SK-N-SH (cell line): ENCODE measurements around the gene CD81. TPM values are rescaled to one million over a fixed set of nuclear protein-coding genes. Genes with fewer than 3 reads are reported as not detected.

Source experiments
- CTCF ChIA-PET: fragments of 300-600, 350-600 bp; formaldehyde crosslinking; extraction: SDS; loops from one replicate; lab custom pipeline; 2021; lab: Yijun Ruan, JAX
- POLR2A ChIA-PET: fragments of 350-600 bp; sonication (Branson Sonifier 250); formaldehyde crosslinking; extraction: SDS; loops from one replicate; lab custom pipeline; 2020; ENCODE audit warnings: antibody characterized with exemption, inconsistent platforms; lab: Yijun Ruan, JAX
- DNase-seq: peaks from one replicate; pipeline ENCODE4 v3.0.0; 2012
- H2AFZ ChIP-seq: fragments of 200-600 bp; sonication (generic); 2 replicates; pipeline ENCODE4 v1.8.1; 2016; ENCODE audit warnings: antibody characterized with exemption, mild to moderate bottlenecking, low read depth
- H3F3A ChIP-seq: fragments of 200-600 bp; sonication (generic); replicated peaks from 2 replicates; pipeline ENCODE3; 2016; ENCODE audit warnings: antibody characterized with exemption, mild to moderate bottlenecking; ENCODE audit not compliant: insufficient read depth
- H3K27ac ChIP-seq, 2 experiments: fragments of 200-500 bp in 1 of 2; fragments of 200-600 bp in 1 of 2; sonication (Bioruptor generic) in 1 of 2; sonication (generic), shearing (Covaris generic) in 1 of 2; 2 replicates each; pipeline versions ENCODE4 v1.5.1 to v1.6.1; 2014 to 2016; ENCODE audit warnings: low read depth in 2 of 2, inconsistent platforms in 1 of 2, low read length in 1 of 2, mild to moderate bottlenecking in 1 of 2, mixed read lengths in 1 of 2
- H3K27me3 ChIP-seq: fragments of 200-600 bp; sonication (generic), shearing (Covaris generic); 2 replicates; pipeline ENCODE4 v1.6.1; 2016; ENCODE audit warnings: mixed run types; ENCODE audit not compliant: insufficient read depth
- H3K36me3 ChIP-seq, 2 experiments: fragments of 200-500 bp in 1 of 2; fragments of 200-600 bp in 1 of 2; sonication (Bioruptor generic) in 1 of 2; sonication (generic) in 1 of 2; replicated peaks in 1 of 2; 2 replicates each; pipeline versions ENCODE3 to v1.5.1; 2014 to 2016; ENCODE audit warnings: low read length in 1 of 2, mild to moderate bottlenecking in 1 of 2; ENCODE audit not compliant: insufficient read depth in 2 of 2, control insufficient read depth in 1 of 2
- H3K4me1 ChIP-seq, 2 experiments: fragments of 200-500 bp in 1 of 2; fragments of 200-600 bp in 1 of 2; sonication (Bioruptor generic) in 1 of 2; sonication (generic), shearing (Covaris generic) in 1 of 2; 2 replicates each; pipeline versions ENCODE4 v1.5.1 to v1.6.1; 2014 to 2016; ENCODE audit warnings: low read depth in 1 of 2, low read length in 1 of 2, mixed run types in 1 of 2; ENCODE audit not compliant: insufficient read depth in 2 of 2, control insufficient read depth in 1 of 2
- H3K4me2 ChIP-seq: fragments of 200-600 bp; sonication (generic), shearing (Covaris generic); 2 replicates; pipeline ENCODE4 v1.6.1; 2017; ENCODE audit warnings: mixed run types
- H3K4me3 ChIP-seq, 2 experiments: fragments of 200-500 bp in 1 of 2; fragments of 200-600 bp in 1 of 2; sonication (Bioruptor generic) in 1 of 2; sonication (generic), shearing (Covaris generic) in 1 of 2; 2 replicates each; pipeline versions ENCODE4 v1.5.1 to v1.8.1; 2014 to 2016; ENCODE audit warnings: low read depth in 2 of 2, inconsistent platforms in 1 of 2, low read length in 1 of 2, mild to moderate bottlenecking in 1 of 2, mixed read lengths in 1 of 2, moderate library complexity in 1 of 2
- H3K79me2 ChIP-seq: fragments of 200-600 bp; sonication (generic); 2 replicates; pipeline ENCODE4 v1.8.1; 2017; ENCODE audit warnings: mild to moderate bottlenecking; ENCODE audit not compliant: insufficient read depth
- H3K9ac ChIP-seq: fragments of 200-600 bp; sonication (generic); 2 replicates; pipeline ENCODE4 v1.6.1; 2017; ENCODE audit warnings: mixed run types
- H3K9me2 ChIP-seq: fragments of 200-600 bp; sonication (generic); 2 replicates; pipeline ENCODE4 v1.6.1; 2017; ENCODE audit warnings: mixed run types
- H3K9me3 ChIP-seq: fragments of 200-600 bp; sonication (generic); 2 replicates; pipeline ENCODE4 v1.6.1; 2017; ENCODE audit warnings: mixed run types, mild to moderate bottlenecking, moderate library complexity
- H4K20me1 ChIP-seq: fragments of 200-600 bp; sonication (generic); 2 replicates; pipeline ENCODE4 v1.6.1; 2017; ENCODE audit warnings: mild to moderate bottlenecking, mixed run types; ENCODE audit not compliant: insufficient read depth
- CHD2 ChIP-seq: fragments of 150-350 bp; IDR thresholded peaks from 2 replicates; pipeline ENCODE4 v1.6.1; 2018; ENCODE audit warnings: low read length; ENCODE audit not compliant: partially characterized antibody
- EP300 ChIP-seq, 2 experiments: IDR thresholded peaks; 2 replicates each; pipeline versions ENCODE4 v1.4.0 to v1.6.1; 2012; ENCODE audit warnings: borderline replicate concordance in 1 of 2, low read depth in 1 of 2, low read length in 1 of 2
- FOXJ3 ChIP-seq: sonication (generic); formaldehyde crosslinking; IDR thresholded peaks from 2 replicates; pipeline ENCODE4 v1.5.1; 2020; ENCODE audit warnings: mild to moderate bottlenecking, missing genetic modification reagents
- FOXM1 ChIP-seq: IDR thresholded peaks from 2 replicates; pipeline ENCODE4 v1.4.0; 2012; ENCODE audit warnings: low read depth, mild to moderate bottlenecking
- GABPA ChIP-seq: IDR thresholded peaks from 2 replicates; pipeline ENCODE4 v1.4.0; 2012; ENCODE audit warnings: low read depth, mild to moderate bottlenecking
- JUND ChIP-seq: IDR thresholded peaks from 2 replicates; pipeline ENCODE4 v1.4.0; 2012
- NRF1 ChIP-seq: IDR thresholded peaks from 2 replicates; pipeline ENCODE4 v1.6.1; 2012; ENCODE audit warnings: low read depth, mild to moderate bottlenecking, low read length
- POLR2AphosphoS5 ChIP-seq: IDR thresholded peaks from 2 replicates; pipeline ENCODE4 v1.6.1; 2012; ENCODE audit warnings: low read depth, low read length
- RAD21 ChIP-seq: IDR thresholded peaks from 2 replicates; pipeline ENCODE4 v1.6.1; 2012; ENCODE audit warnings: mild to moderate bottlenecking, low read length
- RXRA ChIP-seq: IDR thresholded peaks from 2 replicates; pipeline ENCODE4 v1.4.0; 2012; ENCODE audit warnings: low read depth, mild to moderate bottlenecking, borderline replicate concordance
- SIN3A ChIP-seq: IDR thresholded peaks from 2 replicates; pipeline ENCODE4 v1.6.1; 2012; ENCODE audit warnings: low read depth, mild to moderate bottlenecking, low read length, moderate library complexity, borderline replicate concordance
- SMC3 ChIP-seq: IDR thresholded peaks from 2 replicates; pipeline ENCODE4 v1.6.1; 2012; ENCODE audit warnings: low read depth, low read length, improper control_type of control experiment
- TAF1 ChIP-seq: IDR thresholded peaks from 2 replicates; pipeline ENCODE4 v1.6.1; 2012; ENCODE audit warnings: low read depth, mild to moderate bottlenecking, low read length, moderate library complexity, borderline replicate concordance
- TEAD4 ChIP-seq: IDR thresholded peaks from 2 replicates; pipeline ENCODE4 v1.4.0; 2012; ENCODE audit warnings: mild to moderate bottlenecking, borderline replicate concordance; ENCODE audit not compliant: insufficient read depth
- WGBS: methylation state at CpG from one replicate; pipeline ENCODE4 v1.1.6; 2017; ENCODE audit warnings: low lambda C conversion rate; 5-methylcytosine and 5-hydroxymethylcytosine counted together
- polyA plus RNA-seq, 3 experiments: library from polyadenylated mRNA; depleted of rRNA; stranded (reverse); fragments of >200 nt; gene quantifications; 2 replicates each; pipeline ENCODE4 v1.2.3, GENCODE V29; 2012
- TF ChIP-seq, protein P1 (sequence below): fragments of 150-350 bp; IDR thresholded peaks from 2 replicates; pipeline ENCODE4 v1.6.1; 2016; ENCODE audit warnings: mild to moderate bottlenecking, low read depth, low read length
- TF ChIP-seq, protein P2 (sequence below): IDR thresholded peaks from 2 replicates; pipeline ENCODE4 v1.6.1; 2012; ENCODE audit warnings: mild to moderate bottlenecking, low read depth, low read length, moderate library complexity

CD81 gene
- polyA plus RNA-seq, 1 of the 3 experiments (the other 2 are of a cell fraction), result 517 TPM

DNA sequence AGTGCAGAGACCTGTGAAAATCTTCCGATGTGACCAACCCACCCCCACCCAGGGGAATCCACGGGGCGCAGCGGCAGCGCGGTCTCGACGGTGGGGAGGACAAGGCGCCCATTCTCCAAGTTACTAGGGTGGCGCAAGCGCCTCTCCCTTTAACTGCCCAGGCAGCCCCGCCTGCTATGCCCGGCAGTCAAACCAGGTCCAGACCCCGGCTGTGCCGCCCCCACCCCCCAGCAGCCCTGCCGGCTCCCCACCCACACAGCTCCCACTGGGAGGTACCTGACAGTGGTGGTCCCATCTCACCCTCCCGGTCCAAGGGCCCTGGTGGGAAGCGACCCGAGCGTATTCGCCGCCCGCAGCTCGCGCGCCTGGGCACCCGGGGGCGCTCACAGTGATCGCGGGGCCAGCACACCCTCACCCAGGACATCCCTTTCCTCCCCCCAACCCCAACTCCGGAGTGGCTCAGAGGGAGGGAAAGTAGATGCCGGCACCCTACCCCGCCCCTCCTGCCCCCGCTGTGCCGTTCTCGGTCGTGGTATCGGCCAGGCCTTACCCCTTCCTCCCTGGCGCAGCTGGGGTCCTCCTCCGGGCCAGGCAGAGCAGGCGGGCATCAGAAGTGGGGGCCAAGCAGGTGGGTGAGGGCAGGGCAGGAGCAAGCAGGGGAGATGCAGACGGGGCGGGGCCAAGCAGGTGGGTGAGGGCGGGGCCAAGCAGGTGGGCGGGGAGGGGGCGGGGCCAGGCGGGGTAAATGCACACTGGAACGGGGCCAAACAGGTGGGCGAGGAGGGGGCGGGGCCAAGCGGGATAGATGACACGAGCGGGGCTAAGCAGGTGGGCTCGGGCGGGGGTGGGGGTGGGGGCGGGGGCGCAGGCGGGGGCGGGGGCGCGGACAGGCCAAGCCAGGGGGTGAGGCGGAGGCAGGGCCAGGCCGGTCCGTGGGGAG is 67.0 kb downstream of the CD81 start, which contains the start of gene TRPM5:
TRPM5 (minus strand) TSS at position 634 of the 940 bp plus-strand sequence. CDS start 21,478 bp downstream, outside the sequence.
- Histone ChIP-seq H3K27me3 (no peaks in the 10 kb centered on the region; the same call in 1 of the 2 replicates), H2AFZ (no peak within 1 kb of the TSS)
- CTCF ChIA-PET, result interaction anchor here (1.0 to 4.4 kb wide), 11 partner anchors 8 to 448 kb away, joined by 3 to 43 read pairs (median 4); no protein-coding TSS in a partner anchor

DNA sequence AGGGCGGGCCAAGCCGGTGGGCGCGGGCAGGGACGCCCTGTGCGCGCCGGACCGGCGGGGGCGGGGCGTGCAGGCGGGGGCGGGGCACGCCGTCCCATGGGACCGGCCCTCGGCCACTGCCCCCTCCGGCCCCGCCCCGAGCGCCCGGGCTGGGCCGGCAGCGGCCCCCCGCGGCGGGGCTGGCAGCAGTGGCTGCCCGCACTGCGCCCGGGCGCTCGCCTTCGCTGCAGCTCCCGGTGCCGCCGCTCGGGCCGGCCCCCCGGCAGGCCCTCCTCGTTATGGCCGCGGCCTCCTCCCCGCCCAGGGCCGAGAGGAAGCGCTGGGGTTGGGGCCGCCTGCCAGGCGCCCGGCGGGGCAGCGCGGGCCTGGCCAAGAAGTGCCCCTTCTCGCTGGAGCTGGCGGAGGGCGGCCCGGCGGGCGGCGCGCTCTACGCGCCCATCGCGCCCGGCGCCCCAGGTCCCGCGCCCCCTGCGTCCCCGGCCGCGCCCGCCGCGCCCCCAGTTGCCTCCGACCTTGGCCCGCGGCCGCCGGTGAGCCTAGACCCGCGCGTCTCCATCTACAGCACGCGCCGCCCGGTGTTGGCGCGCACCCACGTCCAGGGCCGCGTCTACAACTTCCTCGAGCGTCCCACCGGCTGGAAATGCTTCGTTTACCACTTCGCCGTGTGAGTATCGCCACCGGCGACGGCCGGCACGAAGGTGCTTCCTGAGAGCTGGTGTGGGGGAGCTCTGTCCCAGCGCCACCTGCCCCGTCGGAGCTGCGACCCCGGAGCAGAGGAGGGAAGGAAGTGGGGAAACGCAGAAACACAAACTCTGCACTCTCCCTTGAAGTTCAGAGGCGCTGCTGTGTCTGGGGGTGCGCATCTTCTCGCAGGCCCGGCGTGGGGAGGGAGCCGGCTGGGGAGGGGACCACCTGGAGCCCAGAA is 68.0 kb downstream of the CD81 start, which contains the start of gene KCNQ1:
KCNQ1 (plus strand) TSS at position 188 of the 925 bp plus-strand sequence; CDS start at position 279, 91 bp downstream.
- 20% methylated on average over 26 of the region's 116 CpGs for WGBS
- no peak for TF ChIP-seq RAD21
- TF ChIP-seq CHD2, result no peak
- no peak for TF ChIP-seq RXRA
- no peak for TF ChIP-seq TEAD4
- TF ChIP-seq NRF1, result no peak
- TF ChIP-seq FOXM1, result no peak
- TF ChIP-seq FOXJ3 (CRISPR knock-in tag), result no peak
- no peak for TF ChIP-seq JUND
- TF ChIP-seq, protein P1, sequence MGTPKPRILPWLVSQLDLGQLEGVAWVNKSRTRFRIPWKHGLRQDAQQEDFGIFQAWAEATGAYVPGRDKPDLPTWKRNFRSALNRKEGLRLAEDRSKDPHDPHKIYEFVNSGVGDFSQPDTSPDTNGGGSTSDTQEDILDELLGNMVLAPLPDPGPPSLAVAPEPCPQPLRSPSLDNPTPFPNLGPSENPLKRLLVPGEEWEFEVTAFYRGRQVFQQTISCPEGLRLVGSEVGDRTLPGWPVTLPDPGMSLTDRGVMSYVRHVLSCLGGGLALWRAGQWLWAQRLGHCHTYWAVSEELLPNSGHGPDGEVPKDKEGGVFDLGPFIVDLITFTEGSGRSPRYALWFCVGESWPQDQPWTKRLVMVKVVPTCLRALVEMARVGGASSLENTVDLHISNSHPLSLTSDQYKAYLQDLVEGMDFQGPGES, result no peak
- TF ChIP-seq, protein P2, sequence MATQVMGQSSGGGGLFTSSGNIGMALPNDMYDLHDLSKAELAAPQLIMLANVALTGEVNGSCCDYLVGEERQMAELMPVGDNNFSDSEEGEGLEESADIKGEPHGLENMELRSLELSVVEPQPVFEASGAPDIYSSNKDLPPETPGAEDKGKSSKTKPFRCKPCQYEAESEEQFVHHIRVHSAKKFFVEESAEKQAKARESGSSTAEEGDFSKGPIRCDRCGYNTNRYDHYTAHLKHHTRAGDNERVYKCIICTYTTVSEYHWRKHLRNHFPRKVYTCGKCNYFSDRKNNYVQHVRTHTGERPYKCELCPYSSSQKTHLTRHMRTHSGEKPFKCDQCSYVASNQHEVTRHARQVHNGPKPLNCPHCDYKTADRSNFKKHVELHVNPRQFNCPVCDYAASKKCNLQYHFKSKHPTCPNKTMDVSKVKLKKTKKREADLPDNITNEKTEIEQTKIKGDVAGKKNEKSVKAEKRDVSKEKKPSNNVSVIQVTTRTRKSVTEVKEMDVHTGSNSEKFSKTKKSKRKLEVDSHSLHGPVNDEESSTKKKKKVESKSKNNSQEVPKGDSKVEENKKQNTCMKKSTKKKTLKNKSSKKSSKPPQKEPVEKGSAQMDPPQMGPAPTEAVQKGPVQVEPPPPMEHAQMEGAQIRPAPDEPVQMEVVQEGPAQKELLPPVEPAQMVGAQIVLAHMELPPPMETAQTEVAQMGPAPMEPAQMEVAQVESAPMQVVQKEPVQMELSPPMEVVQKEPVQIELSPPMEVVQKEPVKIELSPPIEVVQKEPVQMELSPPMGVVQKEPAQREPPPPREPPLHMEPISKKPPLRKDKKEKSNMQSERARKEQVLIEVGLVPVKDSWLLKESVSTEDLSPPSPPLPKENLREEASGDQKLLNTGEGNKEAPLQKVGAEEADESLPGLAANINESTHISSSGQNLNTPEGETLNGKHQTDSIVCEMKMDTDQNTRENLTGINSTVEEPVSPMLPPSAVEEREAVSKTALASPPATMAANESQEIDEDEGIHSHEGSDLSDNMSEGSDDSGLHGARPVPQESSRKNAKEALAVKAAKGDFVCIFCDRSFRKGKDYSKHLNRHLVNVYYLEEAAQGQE, result no peak
- TF ChIP-seq SMC3, result no peak
- TF ChIP-seq EP300 (IDR thresholded peaks at IDR 0.05; ENCODE audit: borderline replicate concordance in 1 of 2, low read depth in 1 of 2, low read length in 1 of 2), result no peak

More for the DNA sequence above, 67.0 kb downstream of the CD81 start, which contains the start of gene TRPM5:
- Histone ChIP-seq H3K27ac (no peak within 1 kb of the TSS), H3K4me2 (no peak within 1 kb of the TSS), H3K36me3 (no peaks in the 10 kb centered on the region), H4K20me1 (no peaks in the 10 kb centered on the region), H3F3A (no peaks in the 10 kb centered on the region), H3K4me3 (peak within 1 kb of the TSS in 1 of 2 experiments; percentile 40; a peak in 2 of 4 replicates), H3K79me2 (no peaks in the 10 kb centered on the region), H3K9ac (no peak within 1 kb of the TSS), H3K9me2 (no peaks in the 10 kb centered on the region), H3K9me3 (no peaks in the 10 kb centered on the region), H3K4me1 (peaks cover 0 to 6% of the 10 kb centered on the region in 2 experiments; a peak in 1 of 4 replicates)
- POLR2A ChIA-PET, result no interaction called here
- DNase-seq, result no peak
- WGBS, result 10% methylated on average over 41 of the region's 64 CpGs
- TF ChIP-seq POLR2AphosphoS5, result no peak
- TF ChIP-seq TAF1, result no peak
- TF ChIP-seq SMC3, result no peak
- TF ChIP-seq SIN3A, result no peak
- no peak for TF ChIP-seq CHD2
- no peak for TF ChIP-seq RXRA
- TF ChIP-seq JUND, result no peak
- no peak for TF ChIP-seq GABPA
- TF ChIP-seq, protein P1, result no peak

More for the DNA sequence above, 68.0 kb downstream of the CD81 start, which contains the start of gene KCNQ1:
- Histone ChIP-seq H4K20me1 (no peaks in the 10 kb centered on the region), H2AFZ (no peak within 1 kb of the TSS), H3K4me2 (no peak within 1 kb of the TSS), H3K9ac (no peak within 1 kb of the TSS), H3K27ac (no peak within 1 kb of the TSS), H3K9me2 (no peaks in the 10 kb centered on the region), H3K4me3 (peak within 1 kb of the TSS in 1 of 2 experiments; percentile 40; a peak in 2 of 4 replicates), H3F3A (no peaks in the 10 kb centered on the region), H3K27me3 (no peaks in the 10 kb centered on the region; the same call in 1 of the 2 replicates), H3K4me1 (peaks cover 0 to 6% of the 10 kb centered on the region in 2 experiments; a peak in 1 of 4 replicates), H3K79me2 (no peaks in the 10 kb centered on the region), H3K9me3 (no peaks in the 10 kb centered on the region), H3K36me3 (no peaks in the 10 kb centered on the region)
- CTCF ChIA-PET, result interaction anchor here (0.6 to 4.4 kb wide), 10 partner anchors 9 to 447 kb away, joined by 3 to 43 read pairs (median 4); no protein-coding TSS in a partner anchor
- POLR2A ChIA-PET, result no interaction called here
- DNase-seq, result peak; percentile 98
